Esophagus muscularis mucosa (tissue), 4 donors: ENCODE measurements around the gene PLCD3.

Source experiments
- CTCF ChIP-seq, 3 experiments: fragments of 200-600 bp in 2 of 3; fragments of 450-650 bp in 1 of 3; sonication (generic) in 2 of 3; IDR thresholded peaks; one replicate each; pipeline ENCODE4 v1.5.1; 2017 to 2019; ENCODE audit warnings: antibody characterized with exemption in 3 of 3, mild to moderate bottlenecking in 2 of 3, moderate library complexity in 1 of 3
- EP300 ChIP-seq: sonication (generic); formaldehyde crosslinking; IDR thresholded peaks from one replicate; pipeline ENCODE4 v1.6.1; 2017; ENCODE audit warnings: antibody characterized with exemption
- POLR2A ChIP-seq: fragments of 450-650 bp; IDR thresholded peaks from one replicate; pipeline ENCODE4 v1.6.1; 2017; ENCODE audit warnings: antibody characterized with exemption, moderate library complexity, mild to moderate bottlenecking, low read depth

- no peak for TF ChIP-seq CTCF (IDR thresholded peaks at IDR 0.05)
- TF ChIP-seq EP300, result no peak
- no peak for TF ChIP-seq POLR2A
Measured at GRCh38 chr17:45175759-45176115, 43.4 kb upstream of the PLCD3 start.
